Renal cortex interstitium (tissue), 11 donors: Measurements from ENCODE around the gene TCIRG1. TPM values are rescaled to one million over a fixed set of nuclear protein-coding genes. Genes with fewer than 3 reads are reported as not detected.

ENCODE experiments used
- DNase-seq, 11 donors: peaks; one replicate each; pipeline ENCODE4 v3.0.0-alpha.2; 2013; ENCODE audit warnings: low read depth in 9 of 11, low spot score in 4 of 11; ENCODE audit errors: extremely low read depth in 1 of 11
- polyA plus RNA-seq, 3 donors: library from polyadenylated mRNA; unstranded; fragments of 120-200 nt; gene quantifications; one replicate each; pipeline ENCODE4 v1.2.1, GENCODE V29; 2013; ENCODE audit not compliant: insufficient read length in 3 of 3

Gene TCIRG1
- polyA plus RNA-seq, 3 donors = 16.4 to 31.3 (median 25.0) TPM

DNA sequence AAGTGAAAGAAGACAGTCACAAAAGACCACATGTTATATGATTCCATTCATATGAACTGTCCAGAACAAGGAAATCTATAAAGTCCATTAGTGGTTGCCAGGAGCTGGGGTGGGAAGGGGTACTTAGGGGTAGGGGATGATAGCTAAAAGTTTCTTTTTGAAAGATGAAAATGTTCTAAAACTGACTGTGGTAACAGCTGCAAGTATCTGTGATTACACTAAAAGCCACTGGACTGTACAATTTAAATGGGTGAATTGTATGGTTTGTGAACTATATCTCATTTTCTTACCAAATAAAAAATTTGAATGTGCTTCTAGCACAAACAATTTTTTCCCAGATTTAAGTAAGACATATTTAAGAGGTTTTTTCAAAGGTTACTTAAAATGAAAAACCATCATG is 60.2 kb downstream of the TCIRG1 start:
- no peak for DNase-seq

DNA sequence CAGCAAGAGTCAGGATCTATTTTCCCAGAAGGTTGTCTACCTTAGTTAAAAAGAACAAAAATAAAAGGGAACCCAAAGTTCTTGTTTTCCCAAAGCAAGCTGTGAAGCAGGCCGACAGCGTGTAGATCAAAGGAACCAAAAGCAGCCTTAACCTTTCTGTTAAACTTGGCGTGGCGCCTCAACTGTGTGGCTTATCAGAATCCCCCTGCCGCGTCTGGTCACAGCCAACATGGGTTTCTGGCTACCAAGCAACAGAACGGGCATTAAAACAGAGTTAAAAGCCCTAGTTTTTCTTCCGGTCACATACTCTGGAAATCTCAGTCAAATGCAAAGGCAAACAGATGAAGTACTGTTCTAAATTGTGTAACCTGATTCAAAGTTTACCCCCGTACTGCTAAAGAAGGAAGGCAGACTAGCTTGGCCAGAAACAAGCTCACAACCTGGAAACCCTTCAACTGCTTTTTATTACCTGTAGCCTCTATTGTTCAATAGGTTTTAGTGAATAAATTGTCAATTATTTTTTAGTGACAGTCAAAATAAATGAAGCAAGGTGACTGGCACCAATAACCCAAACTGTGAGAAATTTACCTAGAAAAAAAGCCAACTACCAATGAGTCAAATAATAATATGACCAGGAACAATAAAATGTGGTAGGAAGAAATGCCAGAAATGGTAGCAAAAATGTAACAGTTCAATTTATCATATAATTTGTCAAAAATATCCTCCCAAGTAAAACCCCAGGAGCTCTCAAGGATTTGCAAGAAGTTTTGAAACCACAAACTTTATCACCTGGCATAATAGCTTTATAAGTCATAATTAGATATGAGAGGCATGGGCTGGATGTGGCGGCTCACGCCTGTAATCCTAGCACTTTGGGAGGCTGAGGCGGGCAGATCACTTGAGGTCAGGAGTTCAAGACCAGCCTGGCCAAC is 60.9 kb downstream of the TCIRG1 start:
- DNase-seq = no peak

Other genes starting within 250 kb of the TCIRG1 start
- 10 to 100 TPM in 2 of 3 donors, 1 to 10 TPM in 1; 7.3 to 14.6 (median 10.5) TPM for gene UNC93B1, start 34.9 kb upstream of the TCIRG1 start, polyA plus RNA-seq
- 1 to 10 TPM; 1.8 to 3.9 (median 2.2) TPM for gene ALDH3B1, start 28.7 kb upstream of the TCIRG1 start, polyA plus RNA-seq
- 100 to 1,000 TPM in 2 of 3 donors, 10 to 100 TPM in 1; 64.6 to 110 (median 109) TPM for gene NDUFS8, start 8.3 kb upstream of the TCIRG1 start, polyA plus RNA-seq
- gene CHKA, start 82.4 kb downstream of the TCIRG1 start, polyA plus RNA-seq = 10 to 100 TPM; 31.9 to 49.8 (median 36.2) TPM
- 10 to 100 TPM; 71.9 to 83.1 (median 80.5) TPM for gene KMT5B, start 174.3 kb downstream of the TCIRG1 start, polyA plus RNA-seq
- gene C11orf24, start 232.9 kb downstream of the TCIRG1 start, polyA plus RNA-seq = 10 to 100 TPM; 19.1 to 27.1 (median 25.1) TPM